ENCODE results near the gene TSPAN14.

The TSPAN14 gene

DNA sequence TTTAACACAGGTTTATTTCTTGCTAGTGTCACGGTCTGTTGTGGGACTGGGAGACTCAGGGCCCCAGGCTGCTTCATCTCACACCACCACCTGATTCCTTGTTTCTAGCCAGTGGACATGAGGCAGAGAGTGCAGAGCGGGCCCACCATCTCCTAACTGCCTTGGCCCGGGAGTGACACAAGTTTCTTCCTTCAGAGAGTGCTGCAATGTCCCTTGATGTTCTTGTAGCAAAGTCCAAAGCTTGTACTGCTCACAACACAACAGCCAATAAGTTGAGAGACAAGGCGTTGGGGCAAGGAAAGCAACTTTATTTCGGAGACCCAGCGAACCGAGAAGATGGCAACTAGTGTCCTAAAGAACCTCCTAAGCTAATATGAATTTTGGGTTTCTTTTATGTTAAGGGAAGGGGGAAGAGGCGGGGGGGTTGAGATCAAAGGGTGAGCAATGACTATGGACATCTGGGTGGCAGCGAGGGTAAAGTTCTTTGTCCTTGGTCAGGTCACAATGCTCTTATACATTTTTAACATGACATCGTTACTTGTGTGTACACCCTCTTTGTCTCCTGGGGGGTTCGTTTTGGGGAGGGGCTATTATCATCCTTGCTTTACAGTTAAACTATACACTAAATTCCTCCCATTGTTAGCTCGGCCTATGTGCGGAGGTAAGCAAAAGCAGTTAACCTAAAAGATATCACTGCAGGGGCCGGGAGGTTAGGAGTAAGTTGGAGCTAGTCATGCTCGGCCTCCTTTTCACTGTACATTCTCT is 115.2 kb downstream of the TSPAN14 start:
- no peak overlapping the region for H3K9ac ChIP-seq (ENCODE audit: low read length)
- TF ChIP-seq, protein P1, sequence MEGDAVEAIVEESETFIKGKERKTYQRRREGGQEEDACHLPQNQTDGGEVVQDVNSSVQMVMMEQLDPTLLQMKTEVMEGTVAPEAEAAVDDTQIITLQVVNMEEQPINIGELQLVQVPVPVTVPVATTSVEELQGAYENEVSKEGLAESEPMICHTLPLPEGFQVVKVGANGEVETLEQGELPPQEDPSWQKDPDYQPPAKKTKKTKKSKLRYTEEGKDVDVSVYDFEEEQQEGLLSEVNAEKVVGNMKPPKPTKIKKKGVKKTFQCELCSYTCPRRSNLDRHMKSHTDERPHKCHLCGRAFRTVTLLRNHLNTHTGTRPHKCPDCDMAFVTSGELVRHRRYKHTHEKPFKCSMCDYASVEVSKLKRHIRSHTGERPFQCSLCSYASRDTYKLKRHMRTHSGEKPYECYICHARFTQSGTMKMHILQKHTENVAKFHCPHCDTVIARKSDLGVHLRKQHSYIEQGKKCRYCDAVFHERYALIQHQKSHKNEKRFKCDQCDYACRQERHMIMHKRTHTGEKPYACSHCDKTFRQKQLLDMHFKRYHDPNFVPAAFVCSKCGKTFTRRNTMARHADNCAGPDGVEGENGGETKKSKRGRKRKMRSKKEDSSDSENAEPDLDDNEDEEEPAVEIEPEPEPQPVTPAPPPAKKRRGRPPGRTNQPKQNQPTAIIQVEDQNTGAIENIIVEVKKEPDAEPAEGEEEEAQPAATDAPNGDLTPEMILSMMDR (IDR thresholded peaks at IDR 0.05; ENCODE audit: low read length) = no peak
- no peak for TF ChIP-seq EZH2phosphoT487 (IDR thresholded peaks at IDR 0.05; ENCODE audit: low read length)
- no peak for TF ChIP-seq EZH2 (optimal IDR thresholded peaks at IDR 0.05; ENCODE audit: low read depth, low read length)
- no peak overlapping the region for H3K4me3 ChIP-seq (ENCODE audit: low read length)
- H3K4me1 ChIP-seq (ENCODE audit: low read length) = no peaks in the 10 kb centered on the region
- DNase-seq = no peak
- H3K79me2 ChIP-seq (ENCODE audit: low read length) = no peaks in the 10 kb centered on the region
- H3K27me3 ChIP-seq (replicated peaks; ENCODE audit: insufficient read depth, low read length) = no peaks in the 10 kb centered on the region
- no peaks in the 10 kb centered on the region for H3K9me3 ChIP-seq (replicated peaks; ENCODE audit: insufficient read depth, low read length)
- H4K20me1 ChIP-seq (ENCODE audit: insufficient read depth, low read length) = no peaks in the 10 kb centered on the region
- no peak overlapping the region for H3K4me2 ChIP-seq (ENCODE audit: low read depth, low read length)
- H3F3A ChIP-seq (ENCODE audit: insufficient read depth, low read length) = no peaks in the 10 kb centered on the region
- H3K36me3 ChIP-seq (replicated peaks; ENCODE audit: insufficient read depth, low read length) = no peaks in the 10 kb centered on the region
- no peak overlapping the region for H3K27ac ChIP-seq (ENCODE audit: low read length)
- no peak overlapping the region for H2AFZ ChIP-seq (ENCODE audit: low read length)
- H3K9me2 ChIP-seq (replicated peaks; ENCODE audit: insufficient read depth, low read length) = no peaks in the 10 kb centered on the region

DNA sequence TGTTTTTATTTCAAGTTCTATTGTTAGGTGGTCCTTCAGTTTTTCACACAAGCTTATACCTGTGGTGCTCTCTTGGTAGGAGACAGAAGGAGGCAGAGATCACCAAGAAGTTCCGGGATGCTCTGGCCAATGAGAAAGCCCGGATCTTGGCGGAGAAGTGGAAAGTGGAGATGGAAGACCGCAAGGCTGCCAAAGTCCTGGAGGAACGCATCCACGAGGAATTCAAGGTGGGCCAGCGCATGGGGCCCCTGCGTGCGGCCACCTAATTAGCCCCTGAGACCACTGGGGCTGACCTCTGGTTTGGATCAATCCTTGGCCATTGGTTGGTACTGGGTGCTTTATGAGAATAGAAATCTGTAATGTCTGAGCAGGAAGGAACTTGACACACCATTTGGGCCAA is 117.2 kb downstream of the TSPAN14 start:
- Histone ChIP-seq H4K20me1 (ENCODE audit: insufficient read depth, low read length) (no peaks in the 10 kb centered on the region), H3K27ac (ENCODE audit: low read length) (no peak overlapping the region), H2AFZ (ENCODE audit: low read length) (no peak overlapping the region), H3K9me3 (replicated peaks; ENCODE audit: insufficient read depth, low read length) (no peaks in the 10 kb centered on the region), H3K9me2 (replicated peaks; ENCODE audit: insufficient read depth, low read length) (no peaks in the 10 kb centered on the region), H3K4me1 (ENCODE audit: low read length) (no peaks in the 10 kb centered on the region), H3K4me2 (ENCODE audit: low read depth, low read length) (no peak overlapping the region), H3K36me3 (replicated peaks; ENCODE audit: insufficient read depth, low read length) (no peaks in the 10 kb centered on the region), H3K79me2 (ENCODE audit: low read length) (no peaks in the 10 kb centered on the region), H3K27me3 (replicated peaks; ENCODE audit: insufficient read depth, low read length) (no peaks in the 10 kb centered on the region), H3F3A (ENCODE audit: insufficient read depth, low read length) (no peaks in the 10 kb centered on the region), H3K9ac (ENCODE audit: low read length) (no peak overlapping the region), H3K4me3 (ENCODE audit: low read length) (no peak overlapping the region)
- TF ChIP-seq, protein P1 (IDR thresholded peaks at IDR 0.05; ENCODE audit: low read length) = no peak
- no peak for TF ChIP-seq EZH2phosphoT487 (IDR thresholded peaks at IDR 0.05; ENCODE audit: low read length)
- no peak for TF ChIP-seq EZH2 (optimal IDR thresholded peaks at IDR 0.05; ENCODE audit: low read depth, low read length)
- no peak for DNase-seq

DNA sequence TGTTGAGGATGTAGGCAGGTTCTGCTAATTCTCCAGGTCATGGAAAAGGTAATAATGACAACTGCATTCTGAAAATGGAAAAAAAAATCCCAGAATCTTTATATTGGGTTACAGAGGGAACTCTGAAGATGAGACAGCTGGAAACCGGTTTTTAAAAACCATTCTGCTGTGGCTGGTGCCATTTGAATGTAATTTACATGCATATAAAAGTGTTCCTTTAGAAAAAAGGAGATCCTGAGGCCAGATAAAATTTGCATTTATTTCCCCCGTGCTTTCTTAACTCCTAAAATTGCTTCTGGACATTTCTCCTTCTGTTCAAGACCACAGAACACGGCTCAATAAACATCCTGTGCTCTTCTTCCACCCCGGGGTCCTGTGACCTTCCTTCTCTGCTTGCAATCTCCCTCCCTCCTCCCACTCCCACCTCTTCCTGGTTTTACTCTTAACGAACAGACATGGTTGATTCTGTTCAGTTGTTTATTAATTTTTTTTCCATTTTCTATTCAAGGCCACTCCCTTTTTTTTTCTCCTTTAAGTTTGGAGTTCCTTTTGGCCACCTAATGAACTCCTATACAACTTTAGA is 125.2 kb downstream of the TSPAN14 start:
- H3K79me2 ChIP-seq (ENCODE audit: low read length) = no peaks in the 10 kb centered on the region
- no peak overlapping the region for H3K4me2 ChIP-seq (ENCODE audit: low read depth, low read length)
- H3K27me3 ChIP-seq (replicated peaks; ENCODE audit: insufficient read depth, low read length) = no peaks in the 10 kb centered on the region
- no peak for DNase-seq
- H3K9me3 ChIP-seq (replicated peaks; ENCODE audit: insufficient read depth, low read length) = no peaks in the 10 kb centered on the region
- no peak for TF ChIP-seq EZH2 (optimal IDR thresholded peaks at IDR 0.05; ENCODE audit: low read depth, low read length)
- no peak for TF ChIP-seq EZH2phosphoT487 (IDR thresholded peaks at IDR 0.05; ENCODE audit: low read length)
- TF ChIP-seq, protein P1 (IDR thresholded peaks at IDR 0.05; ENCODE audit: low read length) = no peak
- H3K36me3 ChIP-seq (replicated peaks; ENCODE audit: insufficient read depth, low read length) = no peaks in the 10 kb centered on the region
- no peaks in the 10 kb centered on the region for H3F3A ChIP-seq (ENCODE audit: insufficient read depth, low read length)
- no peak overlapping the region for H3K4me3 ChIP-seq (ENCODE audit: low read length)
- no peak overlapping the region for H2AFZ ChIP-seq (ENCODE audit: low read length)
- H3K4me1 ChIP-seq (ENCODE audit: low read length) = no peaks in the 10 kb centered on the region
- no peak overlapping the region for H3K9ac ChIP-seq (ENCODE audit: low read length)
- no peaks in the 10 kb centered on the region for H3K9me2 ChIP-seq (replicated peaks; ENCODE audit: insufficient read depth, low read length)
- H3K27ac ChIP-seq (ENCODE audit: low read length) = no peak overlapping the region
- H4K20me1 ChIP-seq (ENCODE audit: insufficient read depth, low read length) = no peaks in the 10 kb centered on the region

Data from MM.1S (cell line).